ENCODE measurements around the gene NLN. TPM values are rescaled to one million over a fixed set of nuclear protein-coding genes. Genes with fewer than 3 reads are reported as not detected.

Gene NLN
- polyA plus RNA-seq, 1 donor (not counting 4 experiments of a cell fraction or from before 2014, with no cell fraction given), result 26.1 TPM

DNA sequence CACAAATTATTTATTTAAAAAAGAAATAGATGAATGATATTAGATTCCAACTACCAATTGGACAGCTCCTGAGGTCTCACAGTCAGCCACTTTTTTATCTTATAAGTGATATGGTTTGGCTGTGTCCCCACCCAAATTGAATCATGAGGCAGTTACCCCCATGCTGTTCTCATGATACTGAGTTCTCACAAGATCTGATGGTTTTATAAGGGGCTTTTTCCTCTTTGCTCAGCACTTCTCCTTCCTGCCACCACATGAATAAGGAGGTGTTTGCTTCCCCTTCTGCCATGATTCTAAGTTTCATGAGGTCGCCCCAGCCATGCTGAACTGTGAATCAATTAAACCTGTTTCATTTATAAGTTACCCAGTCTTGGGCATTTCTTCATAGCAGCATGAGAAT, 12.9 kb downstream of the NLN start:
- Histone ChIP-seq H4K20me1 (ENCODE audit: control insufficient read depth, extremely low read depth, insufficient read depth, low read length) (no peaks in the 10 kb centered on the region), H3K9me3 (ENCODE audit: control insufficient read depth, low read depth, low read length) (no peaks in the 10 kb centered on the region), H3K9ac (ENCODE audit: control insufficient read depth, extremely low read depth, insufficient read depth, low read length) (no peak overlapping the region), H3K4me2 (ENCODE audit: control insufficient read depth, extremely low read depth, insufficient read depth, low read depth, low read length) (no peak overlapping the region), H3K27me3 (ENCODE audit: control insufficient read depth, extremely low read depth, insufficient read depth, low read length) (no peaks in the 10 kb centered on the region), H3K4me1 (ENCODE audit: control insufficient read depth, extremely low read depth, insufficient read depth, low read length) (no peaks in the 10 kb centered on the region), H2AFZ (ENCODE audit: control insufficient read depth, low read length) (no peak overlapping the region), H3K4me3 (ENCODE audit: control insufficient read depth in 2 of 3, extremely low read depth in 1 of 3, insufficient read depth in 2 of 3, low read depth in 1 of 3, low read length in 3 of 3) (no peak overlapping the region), H3K9me1 (ENCODE audit: control insufficient read depth, extremely low read depth, insufficient read depth, low read length) (no peaks in the 10 kb centered on the region), H3K27ac (ENCODE audit: control insufficient read depth, insufficient read depth, low read length) (no peak overlapping the region), H3K79me2 (ENCODE audit: control insufficient read depth, insufficient read depth, low read length) (peaks cover 36% of the 10 kb centered on the region), H3K36me3 (ENCODE audit: control insufficient read depth in 2 of 2, extremely low read depth in 1 of 2, insufficient read depth in 2 of 2, low read length in 2 of 2) (no peaks in the 10 kb centered on the region)
- DNase-seq (ENCODE audit: low read depth, low spot score) (no peak), FAIRE-seq (no peak)
- dilution Hi-C loops (cut with MboI; ENCODE audit: extremely low pct_ligation_motif_present, low sequenced_read_pairs), result no loop called here
- no peak for TF ChIP-seq EZH2 (IDR thresholded peaks at IDR 0.05; ENCODE audit: low read length)
- TF ChIP-seq, protein P1, sequence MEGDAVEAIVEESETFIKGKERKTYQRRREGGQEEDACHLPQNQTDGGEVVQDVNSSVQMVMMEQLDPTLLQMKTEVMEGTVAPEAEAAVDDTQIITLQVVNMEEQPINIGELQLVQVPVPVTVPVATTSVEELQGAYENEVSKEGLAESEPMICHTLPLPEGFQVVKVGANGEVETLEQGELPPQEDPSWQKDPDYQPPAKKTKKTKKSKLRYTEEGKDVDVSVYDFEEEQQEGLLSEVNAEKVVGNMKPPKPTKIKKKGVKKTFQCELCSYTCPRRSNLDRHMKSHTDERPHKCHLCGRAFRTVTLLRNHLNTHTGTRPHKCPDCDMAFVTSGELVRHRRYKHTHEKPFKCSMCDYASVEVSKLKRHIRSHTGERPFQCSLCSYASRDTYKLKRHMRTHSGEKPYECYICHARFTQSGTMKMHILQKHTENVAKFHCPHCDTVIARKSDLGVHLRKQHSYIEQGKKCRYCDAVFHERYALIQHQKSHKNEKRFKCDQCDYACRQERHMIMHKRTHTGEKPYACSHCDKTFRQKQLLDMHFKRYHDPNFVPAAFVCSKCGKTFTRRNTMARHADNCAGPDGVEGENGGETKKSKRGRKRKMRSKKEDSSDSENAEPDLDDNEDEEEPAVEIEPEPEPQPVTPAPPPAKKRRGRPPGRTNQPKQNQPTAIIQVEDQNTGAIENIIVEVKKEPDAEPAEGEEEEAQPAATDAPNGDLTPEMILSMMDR (optimal IDR thresholded peaks at IDR 0.05 in 1 of 3, IDR thresholded peaks at IDR 0.05 in 1 of 3, conservative IDR thresholded peaks at IDR 0.05 in 1 of 3; ENCODE audit: extremely low read depth in 1 of 3, insufficient read depth in 2 of 3, low read length in 3 of 3), result no peak

DNA sequence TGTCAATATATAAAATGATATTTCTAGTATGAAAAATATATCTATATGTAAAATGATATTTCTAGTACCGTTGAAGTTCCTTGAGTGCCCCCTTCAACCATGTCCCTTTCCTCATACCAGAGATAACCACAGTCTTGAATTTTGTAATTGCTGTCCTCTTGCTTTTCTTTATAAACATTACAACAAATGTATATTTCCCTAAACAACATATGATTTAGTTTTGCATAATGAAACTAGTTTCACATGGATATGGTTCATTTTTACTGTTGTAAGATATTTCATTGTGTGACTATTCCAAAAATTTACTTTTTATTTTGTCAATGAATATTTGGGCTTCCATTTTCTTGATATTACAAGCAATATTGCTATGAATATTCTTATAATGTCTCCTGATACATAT, 14.0 kb downstream of the NLN start:
- dilution Hi-C loops (cut with MboI; ENCODE audit: extremely low pct_ligation_motif_present, low sequenced_read_pairs), result no loop called here
- FAIRE-seq, result no peak
- Histone ChIP-seq H3K27ac (ENCODE audit: control insufficient read depth, insufficient read depth, low read length) (no peak overlapping the region), H3K4me1 (ENCODE audit: control insufficient read depth, extremely low read depth, insufficient read depth, low read length) (no peaks in the 10 kb centered on the region), H2AFZ (ENCODE audit: control insufficient read depth, low read length) (no peak overlapping the region), H3K36me3 (ENCODE audit: control insufficient read depth in 2 of 2, extremely low read depth in 1 of 2, insufficient read depth in 2 of 2, low read length in 2 of 2) (no peaks in the 10 kb centered on the region), H3K4me2 (ENCODE audit: control insufficient read depth, extremely low read depth, insufficient read depth, low read depth, low read length) (no peak overlapping the region), H3K27me3 (ENCODE audit: control insufficient read depth, extremely low read depth, insufficient read depth, low read length) (no peaks in the 10 kb centered on the region), H3K9me3 (ENCODE audit: control insufficient read depth, low read depth, low read length) (no peaks in the 10 kb centered on the region), H3K79me2 (ENCODE audit: control insufficient read depth, insufficient read depth, low read length) (peaks cover 36% of the 10 kb centered on the region), H4K20me1 (ENCODE audit: control insufficient read depth, extremely low read depth, insufficient read depth, low read length) (no peaks in the 10 kb centered on the region), H3K9ac (ENCODE audit: control insufficient read depth, extremely low read depth, insufficient read depth, low read length) (no peak overlapping the region), H3K9me1 (ENCODE audit: control insufficient read depth, extremely low read depth, insufficient read depth, low read length) (no peaks in the 10 kb centered on the region), H3K4me3 (ENCODE audit: control insufficient read depth in 2 of 3, extremely low read depth in 1 of 3, insufficient read depth in 2 of 3, low read depth in 1 of 3, low read length in 3 of 3) (no peak overlapping the region)
- TF ChIP-seq EZH2 (IDR thresholded peaks at IDR 0.05; ENCODE audit: low read length), result no peak
- TF ChIP-seq, protein P1 (optimal IDR thresholded peaks at IDR 0.05 in 1 of 3, IDR thresholded peaks at IDR 0.05 in 1 of 3, conservative IDR thresholded peaks at IDR 0.05 in 1 of 3; ENCODE audit: extremely low read depth in 1 of 3, insufficient read depth in 2 of 3, low read length in 3 of 3), result no peak
- DNase-seq (ENCODE audit: low read depth, low spot score), result no peak
